GM18873 (cell line): ENCODE measurements around the gene SPATS2L.

Source experiments
- ATAC-seq: cut with Tn5 transposase; IDR thresholded peaks from one replicate; pipeline ENCODE4 v1.9.1; 2021; ENCODE audit warnings: mild to moderate bottlenecking, moderate library complexity, moderate number of reproducible peaks; ENCODE audit not compliant: unreplicated experiment, low FRiP score

SPATS2L gene

DNA sequence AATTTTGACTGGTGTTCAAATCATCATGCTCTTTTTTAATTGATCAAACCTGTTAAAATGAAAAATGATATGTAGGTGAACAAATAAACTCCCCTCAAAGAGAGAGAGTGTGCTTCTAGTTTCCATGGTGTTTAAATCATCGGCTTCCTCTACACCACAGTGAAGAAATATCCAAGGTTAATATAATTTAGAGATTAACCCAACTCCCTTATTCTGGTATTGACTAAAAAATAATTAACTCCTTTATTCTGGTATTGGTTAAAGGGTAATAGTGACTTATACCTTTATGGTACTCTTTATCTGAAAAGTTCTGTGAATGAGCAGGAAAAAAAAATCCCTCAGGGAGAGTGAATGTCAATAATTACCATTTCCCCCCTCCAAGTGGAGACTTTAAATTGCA lies 93.1 kb downstream of the SPATS2L start:
- ATAC-seq, result no peak

DNA sequence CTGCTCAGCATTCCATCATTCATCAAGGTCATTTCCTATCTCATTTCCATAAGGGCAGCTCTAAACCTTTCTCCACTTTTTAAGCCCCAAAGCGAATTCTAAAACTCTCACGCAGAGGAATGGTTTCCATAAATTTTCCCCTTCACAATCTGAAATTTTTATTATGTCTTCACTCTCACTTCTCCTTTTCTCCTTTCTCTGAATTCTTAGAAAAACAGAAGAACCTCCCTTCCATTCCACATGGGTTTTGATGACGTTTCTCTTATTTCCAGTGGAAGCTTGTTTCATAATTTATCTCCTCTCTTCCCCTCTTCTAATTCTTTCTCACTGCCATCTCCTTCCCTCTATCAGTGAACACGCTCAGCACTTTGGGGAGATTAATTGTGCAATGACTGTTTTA lies 97.3 kb downstream of the SPATS2L start:
- ATAC-seq, result no peak

DNA sequence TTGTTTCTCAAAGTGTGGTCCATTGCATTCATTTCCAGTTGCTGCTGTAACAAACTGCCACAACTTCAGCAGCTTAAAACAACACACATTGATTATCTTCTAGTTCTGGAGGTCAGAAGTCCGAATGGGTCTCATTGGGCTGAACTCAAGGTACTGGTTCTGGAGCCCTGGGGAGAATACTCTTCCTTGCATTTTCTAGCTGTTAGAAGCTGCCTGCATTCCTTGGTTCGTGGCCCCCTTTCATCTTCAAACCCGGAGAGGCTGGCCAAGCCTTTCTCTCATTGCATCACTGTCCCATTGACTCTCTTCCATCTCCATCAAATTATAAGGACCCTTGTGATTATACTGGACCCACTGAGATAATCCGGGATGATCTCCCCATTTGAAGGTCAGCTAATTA lies 98.1 kb downstream of the SPATS2L start:
- no peak for ATAC-seq

DNA sequence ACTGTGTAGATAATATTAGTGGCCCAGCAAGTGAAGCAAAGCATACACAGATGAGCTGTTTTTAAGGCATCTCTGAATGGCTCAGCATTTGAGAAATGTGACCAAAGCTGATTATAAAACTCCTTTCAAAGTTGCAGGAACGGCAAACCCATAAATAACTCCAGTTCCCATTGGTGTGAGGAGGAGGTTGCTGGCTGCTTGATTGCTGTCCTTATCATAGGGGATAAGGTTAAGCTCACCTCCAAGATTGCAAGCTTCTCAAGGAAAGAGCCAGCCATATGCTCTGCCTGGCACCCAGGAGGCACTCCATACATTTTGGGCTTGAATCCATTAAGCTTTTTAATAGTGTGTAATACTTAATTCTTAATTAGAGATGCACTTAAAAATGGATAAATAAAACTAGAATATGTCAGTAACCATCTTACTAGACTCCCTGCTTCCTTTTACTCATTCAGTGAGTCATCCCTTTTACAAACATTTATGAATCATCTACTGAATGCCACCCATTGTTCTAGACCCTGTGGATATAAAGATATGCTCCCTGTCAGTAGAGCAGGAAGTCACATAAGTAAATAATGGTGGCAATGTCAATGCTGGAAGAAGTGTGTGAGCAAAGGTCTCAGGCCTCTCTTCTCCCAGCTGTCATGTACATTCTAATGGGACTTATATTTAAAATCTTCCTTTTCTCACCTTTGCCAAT lies 99.3 kb downstream of the SPATS2L start:
- ATAC-seq, result no peak

DNA sequence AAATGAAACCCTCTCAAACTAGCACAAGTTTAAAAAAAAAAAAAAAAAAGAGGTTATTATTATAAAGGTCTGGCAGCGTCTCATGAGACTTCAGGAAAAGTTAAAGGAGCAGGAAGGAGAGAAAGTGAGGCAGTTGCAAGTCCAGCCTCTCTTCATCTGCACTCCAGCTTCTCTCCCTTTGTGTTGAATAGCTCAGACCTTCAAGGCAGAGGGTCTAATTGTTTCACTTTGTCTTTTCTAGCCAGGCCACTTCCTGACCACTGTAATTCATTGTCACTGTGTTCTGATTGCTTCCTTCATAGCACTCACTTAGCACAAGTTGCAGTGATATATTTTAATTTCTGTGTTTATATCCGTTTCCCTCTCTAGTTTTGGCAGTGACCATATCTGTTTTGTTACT lies 99.9 kb downstream of the SPATS2L start:
- peak; percentile 61 for ATAC-seq

DNA sequence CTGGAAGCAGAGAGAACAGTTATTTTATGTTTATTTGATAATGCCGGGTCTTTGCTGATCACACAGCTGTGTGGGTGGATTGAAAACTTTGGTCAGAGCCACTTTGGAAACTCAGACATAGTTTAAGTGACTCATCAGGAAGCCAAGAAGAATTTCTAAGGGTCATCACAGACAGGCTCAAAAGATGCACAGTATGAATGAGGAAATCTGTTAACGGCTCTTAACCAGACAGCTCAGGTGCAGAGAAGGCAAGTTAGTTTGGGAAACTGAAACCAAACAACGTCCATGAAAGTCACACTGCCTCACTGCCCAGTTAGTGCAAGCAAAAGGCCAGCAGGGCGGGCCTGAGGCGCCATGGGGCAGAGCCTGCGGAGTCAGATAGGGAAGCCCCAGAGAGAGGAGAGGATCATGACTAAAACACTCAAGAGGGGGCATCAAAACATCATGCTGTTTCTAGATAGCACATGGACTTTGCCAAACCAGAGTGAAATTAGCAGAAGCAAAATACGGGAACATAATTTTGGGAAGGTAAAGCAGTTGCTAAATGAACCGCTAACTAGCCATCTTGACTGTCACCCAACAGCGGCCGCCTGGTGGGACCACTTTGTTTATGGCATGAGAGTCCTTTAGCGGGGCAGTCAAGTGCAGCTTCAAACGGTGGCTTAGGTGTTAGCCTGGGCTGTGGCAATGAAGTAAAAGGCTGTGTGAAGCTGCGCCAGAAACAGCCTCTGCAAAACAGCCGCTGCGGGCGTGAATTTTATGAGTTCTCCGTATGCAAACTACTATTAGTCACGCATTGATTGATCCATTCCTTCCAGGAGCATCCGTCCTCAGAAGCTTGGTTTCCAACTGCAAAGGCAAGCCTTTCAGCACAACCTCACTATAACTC lies 102.2 kb downstream of the SPATS2L start:
- no peak for ATAC-seq

DNA sequence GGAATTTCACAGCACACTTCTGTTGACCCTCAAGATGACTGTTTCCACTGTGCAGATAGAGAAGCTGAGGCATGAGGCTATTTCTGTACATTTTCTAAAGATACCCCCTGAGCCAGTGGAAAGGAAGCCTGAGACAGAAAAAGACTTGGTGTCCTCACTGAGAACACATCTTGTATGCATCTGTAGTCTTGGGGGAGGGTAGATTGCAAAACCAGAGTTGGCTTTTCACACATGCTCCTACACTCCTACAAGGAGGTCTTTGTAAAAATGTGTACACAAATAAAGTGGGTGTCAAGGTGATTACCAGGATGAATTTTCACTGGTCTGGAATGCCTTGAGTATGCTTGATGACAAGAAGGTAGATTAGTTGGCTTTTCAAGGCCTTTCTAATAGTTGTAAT lies 105.3 kb downstream of the SPATS2L start:
- ATAC-seq, result no peak

DNA sequence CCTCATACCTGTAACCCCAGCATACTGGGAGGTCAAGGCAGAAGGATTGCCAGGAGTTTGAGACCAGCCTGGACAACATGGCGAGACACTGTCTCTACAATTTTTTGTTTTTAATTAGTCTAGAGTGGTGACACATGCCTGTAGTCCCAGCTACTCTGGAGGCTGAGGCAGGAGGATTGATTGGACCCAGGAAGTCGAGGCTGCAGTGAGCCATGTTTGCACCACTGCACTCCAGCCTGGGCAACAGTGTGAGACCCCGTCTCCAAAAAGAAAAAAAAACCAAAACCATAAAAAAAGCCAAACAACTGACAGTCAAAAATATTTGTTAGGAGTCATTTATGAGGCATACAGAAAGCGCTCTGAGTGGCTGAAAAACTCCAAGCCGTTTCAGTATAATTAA lies 107.9 kb downstream of the SPATS2L start:
- ATAC-seq, result no peak

DNA sequence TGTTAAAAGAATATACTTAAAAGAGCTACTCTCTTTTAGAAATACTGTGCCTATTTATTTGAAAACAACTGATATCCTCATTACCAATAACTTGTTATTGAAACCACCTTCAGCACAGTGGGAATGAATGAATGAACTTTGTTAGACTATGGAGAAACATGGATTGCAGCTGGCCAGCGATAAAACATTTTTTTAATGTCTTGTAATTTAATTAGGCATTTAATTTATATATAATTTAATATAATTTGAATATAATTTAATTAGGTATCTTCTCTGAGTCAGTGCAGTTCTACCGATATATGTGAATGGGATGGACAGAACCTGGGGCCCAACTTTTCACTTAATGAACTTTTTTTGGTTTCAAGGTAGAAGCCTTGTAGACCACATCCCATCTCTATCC lies 109.0 kb downstream of the SPATS2L start:
- no peak for ATAC-seq

DNA sequence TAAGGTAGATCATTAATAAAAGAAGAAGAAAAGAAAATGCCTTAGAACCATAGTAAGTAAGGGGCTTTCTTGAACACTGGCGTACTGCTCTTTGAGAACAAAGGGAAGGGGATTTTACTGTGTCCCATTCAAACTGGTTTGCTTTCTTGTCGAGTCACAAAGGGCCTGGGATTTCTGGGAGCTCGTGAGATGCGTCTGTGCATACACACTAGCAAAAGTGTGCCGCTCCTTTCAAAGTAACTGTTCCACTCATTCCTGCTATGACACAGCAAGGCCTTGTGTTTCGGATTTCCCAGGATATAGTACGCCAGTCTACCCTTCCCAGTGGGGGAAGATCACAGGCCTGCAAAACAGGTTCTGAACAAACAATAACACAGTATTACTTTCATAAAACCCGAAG lies 110.4 kb downstream of the SPATS2L start:
- ATAC-seq, result no peak

DNA sequence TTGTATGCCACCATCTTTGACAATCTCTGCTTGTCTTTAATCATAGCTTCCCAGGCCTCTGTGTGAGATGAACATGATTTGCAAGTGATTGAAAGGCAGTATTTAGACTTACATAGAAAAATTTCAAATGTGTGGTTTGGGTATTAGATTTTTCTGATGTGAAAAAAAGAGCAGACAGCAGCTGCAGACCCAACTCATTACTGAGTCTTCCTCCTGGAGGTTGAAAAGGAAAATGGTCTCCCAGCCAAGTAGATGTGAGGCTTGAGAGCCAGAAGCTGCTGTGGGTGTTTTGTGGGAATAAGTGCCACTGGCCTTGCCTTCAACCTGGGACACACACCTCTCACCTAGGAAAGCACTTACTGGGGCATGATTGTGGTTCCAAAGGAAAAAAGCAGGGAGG lies 110.9 kb downstream of the SPATS2L start:
- ATAC-seq, result no peak

DNA sequence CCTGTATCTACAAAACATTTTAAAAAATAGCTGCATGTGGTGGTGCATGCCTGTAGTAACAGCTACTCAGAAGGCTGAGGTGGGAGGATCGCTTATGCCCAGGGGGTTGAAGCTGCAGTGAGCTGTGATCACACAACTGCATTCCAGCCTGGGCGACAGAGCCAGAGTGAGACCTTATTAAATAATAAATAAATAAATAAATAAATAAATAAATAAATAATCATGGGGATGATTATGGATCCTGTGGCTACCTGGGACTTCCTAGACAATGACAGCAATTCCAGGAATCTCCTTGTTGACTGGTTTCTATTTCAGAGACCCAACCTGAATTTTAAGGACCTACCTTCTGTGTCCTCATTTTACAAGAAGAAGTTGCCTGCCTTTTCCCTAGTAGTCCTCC lies 111.9 kb downstream of the SPATS2L start:
- ATAC-seq, result no peak

DNA sequence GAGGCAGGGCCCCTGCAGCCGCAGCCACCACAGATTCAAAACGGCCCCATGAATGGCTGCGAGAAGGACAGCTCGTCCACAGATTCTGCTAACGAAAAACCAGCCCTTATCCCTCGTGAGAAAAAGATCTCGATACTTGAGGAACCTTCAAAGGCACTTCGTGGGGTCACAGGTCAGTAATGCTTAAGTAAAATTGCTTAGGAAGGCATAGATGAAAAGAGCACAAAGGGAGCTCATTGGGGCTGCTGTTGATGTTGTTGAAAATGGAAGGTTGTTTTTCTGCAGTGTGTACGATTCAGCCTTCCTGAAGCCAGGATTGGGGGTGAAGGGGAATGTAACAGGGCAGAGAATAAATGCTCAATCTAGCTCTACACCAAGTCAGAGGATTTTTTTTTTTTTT lies 112.8 kb downstream of the SPATS2L start:
- no peak for ATAC-seq

DNA sequence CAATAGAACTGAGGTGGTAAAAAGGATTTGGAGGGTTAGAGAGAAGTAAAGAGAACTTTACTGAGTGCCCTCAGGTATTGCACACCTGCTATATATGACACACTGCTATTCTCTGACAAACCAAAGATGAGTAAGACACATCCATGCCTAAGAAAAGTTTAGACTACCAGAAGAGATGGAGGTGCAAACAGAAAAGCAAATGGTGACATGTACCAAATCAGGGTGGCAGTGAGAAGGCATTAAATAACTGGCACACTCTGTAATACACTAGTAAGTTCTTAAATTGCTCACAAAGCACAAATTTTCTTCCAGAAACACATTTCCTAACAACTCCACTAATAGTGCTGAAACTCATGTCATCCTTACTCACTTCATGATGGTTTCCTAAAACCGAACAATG lies 114.8 kb downstream of the SPATS2L start:
- ATAC-seq, result no peak

DNA sequence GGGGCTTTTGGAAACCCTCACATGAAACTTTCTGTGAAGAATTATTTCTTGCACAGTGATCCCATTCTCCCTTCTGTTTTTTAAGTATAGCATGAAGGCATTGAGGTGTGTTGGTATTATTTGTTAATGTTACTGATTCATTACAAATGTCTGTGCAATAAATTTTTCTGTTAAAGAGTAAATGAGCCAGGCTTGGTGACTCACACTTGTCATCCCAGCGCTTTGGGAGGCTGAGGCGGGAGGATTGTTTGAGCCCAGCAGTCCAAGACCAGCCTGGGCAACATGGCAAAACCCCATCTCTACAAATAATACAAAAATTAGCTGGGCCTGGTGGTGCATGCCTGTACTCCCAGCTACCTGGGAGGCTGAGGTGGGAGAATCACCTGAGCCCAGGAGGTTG lies 115.6 kb downstream of the SPATS2L start:
- no peak for ATAC-seq

DNA sequence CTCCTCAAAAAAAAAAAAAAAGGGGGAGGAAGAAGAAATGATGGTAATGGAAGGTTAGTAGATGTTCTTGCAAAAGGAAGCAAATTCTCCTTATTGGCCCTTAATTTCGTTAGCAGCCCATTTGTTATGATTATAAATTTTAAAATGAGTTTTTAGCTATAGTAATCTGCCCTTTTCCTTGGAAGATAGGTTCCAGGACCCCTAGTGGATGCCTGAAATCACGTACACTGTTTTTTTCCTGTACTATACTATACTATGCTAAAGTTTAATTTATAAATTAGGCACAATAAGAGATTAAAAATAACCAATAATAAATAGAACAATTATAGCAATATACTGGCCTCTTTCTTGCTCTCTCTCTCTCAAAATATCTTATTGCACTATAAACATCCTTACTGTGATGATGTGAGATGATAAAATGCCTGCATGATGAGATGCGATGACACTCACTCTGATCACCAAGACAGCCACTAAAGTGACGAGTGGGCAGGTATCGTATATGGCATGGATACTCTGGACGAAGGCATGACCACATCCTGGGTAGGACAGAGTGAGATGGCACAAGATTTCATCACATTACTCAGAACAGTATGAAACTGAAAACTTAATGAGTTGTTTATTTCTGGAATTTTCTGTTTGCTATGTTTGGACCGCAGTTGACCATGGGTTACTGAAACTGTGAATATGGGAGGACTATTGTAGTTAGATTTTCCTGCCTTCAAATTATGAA lies 116.2 kb downstream of the SPATS2L start:
- ATAC-seq, result no peak

DNA sequence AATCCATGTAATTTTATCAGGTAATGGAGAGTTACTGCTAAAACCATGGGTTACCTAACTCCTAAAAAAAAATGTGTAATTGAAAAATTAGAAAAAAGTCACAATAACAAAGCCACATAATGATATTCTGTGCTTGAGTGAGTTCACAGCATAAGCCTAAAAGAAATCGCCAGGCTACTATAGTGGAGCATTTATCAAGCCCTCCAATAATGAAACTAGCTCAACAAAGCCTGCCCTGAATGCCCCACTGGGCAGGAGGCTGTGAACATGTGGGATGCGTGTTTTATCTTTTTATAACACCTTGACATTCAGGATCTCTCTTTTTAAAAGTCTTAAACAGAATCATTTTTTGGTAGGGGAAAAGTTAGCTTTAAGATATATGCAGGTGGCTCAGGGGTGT lies 117.0 kb downstream of the SPATS2L start:
- ATAC-seq, result no peak

DNA sequence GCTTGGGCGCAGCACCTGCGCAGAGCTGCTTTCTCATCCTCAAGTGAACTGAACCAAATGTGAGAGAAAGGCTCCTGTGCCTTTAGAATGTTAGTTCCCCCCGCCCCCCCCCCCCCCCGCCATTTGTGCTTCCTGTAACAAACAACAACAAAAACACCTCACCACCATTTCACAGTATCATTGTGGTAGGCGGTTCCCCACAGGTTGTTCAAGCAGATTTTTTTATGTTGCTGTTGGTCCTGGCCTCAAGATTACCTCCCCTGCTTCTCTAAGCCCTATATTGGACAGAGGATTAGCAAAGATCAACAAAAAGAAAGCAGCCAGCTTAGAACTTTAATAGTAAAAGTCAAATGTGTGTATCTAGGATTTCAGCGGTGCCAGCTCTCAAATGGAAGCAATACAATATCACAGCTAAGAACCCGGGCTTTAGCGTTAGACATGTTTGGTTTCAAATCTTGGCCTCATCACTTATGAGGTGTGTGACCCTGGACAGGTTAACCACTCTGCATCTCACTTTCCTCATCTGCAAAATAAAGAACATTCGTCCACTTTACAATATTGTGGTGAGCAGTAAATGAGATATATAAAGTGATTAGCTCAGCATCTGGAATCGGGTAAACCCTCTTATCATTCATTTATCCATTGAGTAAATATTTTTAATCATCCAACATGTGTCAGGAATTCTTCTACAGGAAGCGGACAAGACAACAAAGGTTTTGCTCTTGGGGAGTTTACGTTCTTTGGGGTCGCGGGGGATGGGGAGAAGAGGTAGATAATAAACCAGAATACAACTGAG lies 118.7 kb downstream of the SPATS2L start:
- ATAC-seq, result no peak

DNA sequence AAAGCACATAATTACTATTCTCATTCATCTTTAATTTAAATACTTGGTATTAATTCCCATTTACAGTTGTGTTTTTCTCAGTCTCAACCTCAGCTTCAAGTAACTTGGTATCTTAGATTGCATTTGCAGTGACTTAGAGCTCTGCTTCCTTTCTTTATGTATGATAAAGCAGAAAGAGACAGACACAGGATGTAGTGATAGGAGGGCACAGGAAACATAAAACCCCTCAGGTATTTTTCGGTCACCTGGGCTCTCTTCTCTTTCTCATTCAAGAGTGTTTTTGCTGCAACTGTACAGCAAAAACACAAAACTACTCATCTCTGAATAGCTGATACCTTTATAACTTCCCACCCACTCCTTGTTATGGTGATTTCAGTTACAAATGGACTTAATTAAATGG lies 120.3 kb downstream of the SPATS2L start:
- ATAC-seq, result no peak

DNA sequence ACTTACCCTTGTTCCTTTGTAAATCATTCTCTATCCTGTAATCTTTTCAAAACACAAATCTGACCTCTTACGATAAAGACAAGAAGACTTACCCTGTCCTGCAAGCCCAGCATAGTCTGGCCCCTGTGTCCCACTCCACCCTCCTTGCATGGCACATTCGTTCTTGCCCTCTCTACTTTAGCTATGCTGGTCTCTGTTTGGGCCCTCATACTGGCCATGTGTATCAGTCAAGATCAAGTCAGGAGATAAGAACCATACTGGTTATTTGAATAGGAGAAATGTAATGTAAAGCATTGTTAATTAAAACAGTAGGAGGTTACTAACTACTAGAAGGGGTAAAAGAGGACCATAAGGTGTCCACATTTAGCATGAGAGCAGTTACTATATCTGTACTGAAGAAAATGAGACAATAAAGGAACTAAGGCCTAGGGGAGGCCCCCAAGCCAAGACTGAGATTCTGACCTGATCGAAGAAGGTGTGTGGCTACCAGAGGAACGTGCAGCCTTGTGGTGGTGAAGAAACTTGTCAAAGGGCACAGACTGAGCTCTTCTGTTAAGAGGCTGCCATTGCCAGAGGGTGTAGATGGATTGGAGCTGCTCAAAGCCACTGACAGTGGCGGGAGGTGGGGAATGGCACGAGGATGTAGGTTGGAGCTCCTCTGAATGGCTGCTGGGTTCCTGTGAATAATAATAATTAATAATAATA lies 122.6 kb downstream of the SPATS2L start:
- ATAC-seq, result no peak
